Measurements from ENCODE around the gene GNAS-AS1.

GNAS-AS1 gene

GRCh38 chr20:58850693-58851174, at the start of gene GNAS-AS1:
TSS of gene GNAS-AS1 (minus strand) at chr20:58850902.
- no peak for TF ChIP-seq CTCF (IDR thresholded peaks at IDR 0.05; ENCODE audit: borderline replicate concordance, control extremely low read depth, extremely low read depth, insufficient read depth, missing control alignments)
- peak; percentile 96 for DNase-seq (ENCODE audit: low spot score)
- in situ Hi-C loops (cut with MboI; ENCODE audit: low sequenced_read_pairs, unreplicated experiment) = no loop called here

GRCh38 chr20:58900397-58900796, 49.7 kb upstream of the GNAS-AS1 start:
- no peak for TF ChIP-seq CTCF (IDR thresholded peaks at IDR 0.05; ENCODE audit: borderline replicate concordance, control extremely low read depth, extremely low read depth, insufficient read depth, missing control alignments)
- no peak for DNase-seq (ENCODE audit: low spot score)
- in situ Hi-C loops (cut with MboI; ENCODE audit: low sequenced_read_pairs, unreplicated experiment) = no loop called here

DNA sequence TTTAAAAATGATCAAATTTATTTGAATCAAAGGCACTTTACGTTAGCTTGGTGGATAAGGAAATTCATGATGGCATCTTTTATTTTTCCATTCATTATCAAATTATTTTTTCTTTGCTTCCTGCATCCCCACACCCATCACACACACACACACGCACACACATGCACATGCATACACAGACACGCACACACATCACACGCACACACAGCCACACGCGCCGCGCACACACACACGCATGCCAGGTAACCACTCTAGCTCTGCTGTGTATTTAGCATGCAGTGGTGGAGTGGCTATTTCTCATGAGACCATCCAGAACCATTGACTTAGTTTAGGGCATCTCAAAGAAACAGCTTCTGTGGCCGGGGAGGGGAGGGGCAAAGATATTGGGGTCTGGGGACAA, 48.8 kb upstream of the GNAS-AS1 start:
- in situ Hi-C loops (cut with MboI; ENCODE audit: low sequenced_read_pairs, unreplicated experiment) = no loop called here
- TF ChIP-seq CTCF (IDR thresholded peaks at IDR 0.05; ENCODE audit: borderline replicate concordance, control extremely low read depth, extremely low read depth, insufficient read depth, missing control alignments) = no peak
- DNase-seq (ENCODE audit: low spot score) = no peak

- in situ Hi-C loops (cut with MboI; ENCODE audit: low sequenced_read_pairs, unreplicated experiment) = no loop called here
- no peak for DNase-seq (ENCODE audit: low spot score)
- TF ChIP-seq CTCF (IDR thresholded peaks at IDR 0.05; ENCODE audit: borderline replicate concordance, control extremely low read depth, extremely low read depth, insufficient read depth, missing control alignments) = no peak
Measured at GRCh38 chr20:58898629-58899408, 48.1 kb upstream of the GNAS-AS1 start.

DNA sequence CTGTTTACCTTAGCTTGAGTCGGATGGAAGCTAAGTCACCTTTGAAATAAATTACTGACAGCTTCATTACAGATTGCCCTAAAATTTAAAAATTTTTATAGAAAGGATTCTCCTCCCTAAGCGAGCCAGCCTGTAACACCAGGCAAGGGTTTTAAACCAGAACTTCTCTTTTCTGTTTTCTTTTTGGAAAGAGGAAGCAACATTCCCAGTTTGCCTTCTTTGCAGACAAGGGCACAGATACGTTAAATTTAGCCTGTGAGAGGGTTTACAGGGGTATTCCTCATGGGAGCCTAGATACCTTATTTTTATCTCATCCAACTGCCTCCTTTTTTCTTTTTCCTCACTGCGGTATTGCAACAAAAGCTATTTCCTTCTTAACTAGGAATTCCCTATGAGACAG, 46.8 kb upstream of the GNAS-AS1 start:
- in situ Hi-C loops (cut with MboI; ENCODE audit: low sequenced_read_pairs, unreplicated experiment) = no loop called here
- TF ChIP-seq CTCF (IDR thresholded peaks at IDR 0.05; ENCODE audit: borderline replicate concordance, control extremely low read depth, extremely low read depth, insufficient read depth, missing control alignments) = no peak
- DNase-seq (ENCODE audit: low spot score) = no peak

DNA sequence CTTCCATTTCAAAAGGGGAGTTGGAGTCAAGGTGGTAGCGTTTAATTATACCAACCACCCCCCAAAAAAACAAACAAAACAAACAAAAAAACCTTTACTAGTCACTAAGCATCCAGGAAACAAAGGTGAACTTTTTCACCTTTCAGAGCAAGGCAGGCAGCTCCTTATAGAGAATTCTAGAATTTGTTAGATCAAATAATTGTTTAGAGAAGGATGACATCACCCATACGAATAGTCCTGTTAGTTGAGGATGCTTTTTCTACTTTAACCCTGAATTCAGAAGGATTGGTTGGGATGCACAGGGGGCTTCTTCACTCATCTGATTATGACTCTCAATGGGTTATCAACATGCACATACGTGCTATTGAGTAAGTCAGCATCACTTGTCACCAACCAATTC, 46.1 kb upstream of the GNAS-AS1 start:
- DNase-seq (ENCODE audit: low spot score) = no peak
- TF ChIP-seq CTCF (IDR thresholded peaks at IDR 0.05; ENCODE audit: borderline replicate concordance, control extremely low read depth, extremely low read depth, insufficient read depth, missing control alignments) = no peak
- in situ Hi-C loops (cut with MboI; ENCODE audit: low sequenced_read_pairs, unreplicated experiment) = no loop called here
